Endothelial cell of umbilical vein (primary cell): Measurements from ENCODE around the gene C10orf143. TPM values are rescaled to one million over a fixed set of nuclear protein-coding genes. Genes with fewer than 3 reads are reported as not detected.

Experiments used
- BruUV-seq: library from RNA; stranded (reverse); fragments of 400-500 nt; replicated peaks from 2 replicates; lab custom pipeline; 2021; lab: Mats Ljungman, UMichigan
- CTCF ChIA-PET: fragments of 300-600, 350-600 bp; sonication (Branson Sonifier 250); formaldehyde crosslinking; loops from one replicate; lab custom pipeline; 2021; ENCODE audit warnings: antibody characterized with exemption, inconsistent platforms; lab: Charles Lee
- POLR2A ChIA-PET: fragments of 300-600, 350-600 bp; sonication (Branson Sonifier 250); formaldehyde crosslinking; loops from one replicate; lab custom pipeline; 2021; ENCODE audit warnings: antibody characterized with exemption, inconsistent platforms; lab: Charles Lee
- DNase-seq: peaks from one replicate; pipeline ENCODE4 v3.0.0-alpha.2; 2011; ENCODE audit warnings: low read depth, low spot score
- FAIRE-seq: peaks from 2 replicates; lab custom pipeline; 2011; peaks lifted over from hg19 to GRCh38; lab: Jason Lieb, UNC
- H2AFZ ChIP-seq: 2 replicates; pipeline ENCODE4 v1.6.0; 2012; ENCODE audit warnings: low read depth, low read length, control low read depth, inconsistent platforms
- H3K27ac ChIP-seq: 2 replicates; pipeline ENCODE4 v1.5.1; 2011; ENCODE audit warnings: low read depth, mild to moderate bottlenecking, control low read depth, low read length, moderate library complexity; ENCODE audit not compliant: insufficient read depth
- H3K27me3 ChIP-seq, 2 experiments: 2 replicates each; pipeline versions ENCODE4 v1.6.0 to v1.6.1; 2011; ENCODE audit warnings: low read length in 2 of 2, mixed read lengths in 1 of 2; ENCODE audit not compliant: control insufficient read depth in 2 of 2, insufficient read depth in 2 of 2
- H3K36me3 ChIP-seq, 2 experiments: 2 replicates in 1 of 2; 3 replicates in 1 of 2; pipeline ENCODE4 v1.5.1; 2011; ENCODE audit warnings: low read length in 2 of 2, mild to moderate bottlenecking in 1 of 2, moderate library complexity in 1 of 2; ENCODE audit not compliant: control insufficient read depth in 2 of 2, insufficient read depth in 2 of 2; ENCODE audit errors: extremely low read depth in 1 of 2
- H3K4me1 ChIP-seq: 3 replicates; pipeline ENCODE4 v1.5.1; 2011; ENCODE audit warnings: mild to moderate bottlenecking, low read length; ENCODE audit not compliant: control insufficient read depth, insufficient read depth; ENCODE audit errors: extremely low read depth
- H3K4me2 ChIP-seq: 2 replicates; pipeline ENCODE4 v1.6.1; 2011; ENCODE audit warnings: low read length, control low read depth, mixed read lengths; ENCODE audit not compliant: insufficient read depth
- H3K4me3 ChIP-seq, 3 experiments: fragments of 200-600 bp in 1 of 3; sonication (generic), shearing (Covaris generic) in 1 of 3; replicated peaks in 1 of 3; 2 replicates each; pipeline ENCODE4 v1.5.1; 2011 to 2016; ENCODE audit warnings: control low read depth in 3 of 3, low read length in 3 of 3, mild to moderate bottlenecking in 2 of 3, inconsistent platforms in 1 of 3, low read depth in 1 of 3, moderate library complexity in 1 of 3; ENCODE audit not compliant: insufficient read depth in 1 of 3
- H3K79me2 ChIP-seq: 2 replicates; pipeline ENCODE4 v1.6.0; 2012; ENCODE audit warnings: low read length, inconsistent platforms; ENCODE audit not compliant: control insufficient read depth, insufficient read depth
- H3K9ac ChIP-seq: replicated peaks from 2 replicates; pipeline ENCODE3; 2011; ENCODE audit warnings: low read length, control low read depth; ENCODE audit not compliant: insufficient read depth; ENCODE audit errors: extremely low read depth
- H3K9me1 ChIP-seq: replicated peaks from 3 replicates; pipeline ENCODE4 v1.6.0; 2011; ENCODE audit warnings: mild to moderate bottlenecking, low read length; ENCODE audit not compliant: control insufficient read depth, insufficient read depth; ENCODE audit errors: extremely low read depth
- H3K9me3 ChIP-seq: replicated peaks from 2 replicates; pipeline ENCODE4 v1.5.1; 2012; ENCODE audit warnings: low read length, inconsistent platforms; ENCODE audit not compliant: control insufficient read depth, insufficient read depth
- H4K20me1 ChIP-seq: replicated peaks from 2 replicates; pipeline ENCODE3; 2011; ENCODE audit warnings: mild to moderate bottlenecking, low read length; ENCODE audit not compliant: control insufficient read depth, insufficient read depth; ENCODE audit errors: extremely low read depth
- EZH2 ChIP-seq: IDR thresholded peaks from 2 replicates; pipeline ENCODE4 v1.6.1; 2012; ENCODE audit warnings: borderline replicate concordance, low read depth, mild to moderate bottlenecking, moderate library complexity, low read length, inconsistent platforms; ENCODE audit not compliant: severe bottlenecking
- FOS ChIP-seq: IDR thresholded peaks from 2 replicates; pipeline ENCODE4 v1.6.1; 2011; ENCODE audit warnings: mild to moderate bottlenecking, low read length, moderate library complexity, borderline replicate concordance; ENCODE audit not compliant: insufficient read depth
- GATA2 ChIP-seq: IDR thresholded peaks from 2 replicates; pipeline ENCODE4 v1.7.0; 2011; ENCODE audit warnings: low read depth, mild to moderate bottlenecking, moderate library complexity, mixed read lengths, low read length; ENCODE audit not compliant: insufficient read length, insufficient read depth
- JUN ChIP-seq: IDR thresholded peaks from 2 replicates; pipeline ENCODE4 v1.6.1; 2011; ENCODE audit warnings: borderline replicate concordance, low read depth; ENCODE audit not compliant: insufficient read length, insufficient read depth
- MYC ChIP-seq: IDR thresholded peaks from one replicate; pipeline ENCODE4 v1.6.1; 2011; ENCODE audit warnings: mild to moderate bottlenecking, low read depth, low read length
- POLR2A ChIP-seq: IDR thresholded peaks from 2 replicates; pipeline ENCODE4 v1.6.1; 2012; ENCODE audit warnings: low read depth, mild to moderate bottlenecking, control low read depth, low read length
- POLR2AphosphoS5 ChIP-seq: IDR thresholded peaks from 2 replicates; pipeline ENCODE4 v1.6.1; 2012; ENCODE audit warnings: low read depth, mild to moderate bottlenecking, control low read depth, low read length, moderate library complexity; ENCODE audit not compliant: insufficient read depth
- dilution Hi-C: fragments of 300-500 bp; cut with MboI; formaldehyde crosslinking; loops from one replicate; pipeline ENCODE4 v1.15.0; 2019; ENCODE audit warnings: low sequenced_read_pairs; ENCODE audit not compliant: extremely low pct_ligation_motif_present
- intact Hi-C: fragments of 100-400 bp; cut with micrococcal nuclease; formaldehyde crosslinking; loops from one replicate; pipeline ENCODE4 v1.10.0; 2022
- polyA plus RNA-seq, 4 experiments: library from polyadenylated mRNA; depleted of rRNA in 3 of 4; stranded (reverse) in 3 of 4; unstranded in 1 of 4; fragments of >200 nt; gene quantifications; 2 replicates each; pipeline versions ENCODE4 v1.2.1 to v1.2.3, GENCODE V29; 2011 to 2012; ENCODE audit warnings: missing spikeins in 1 of 4
- total RNA-seq: library from RNA; stranded (reverse); gene quantifications from 2 replicates; pipeline ENCODE4 v1.2.3, GENCODE V29; 2021
- TF ChIP-seq, protein P1 (sequence below): IDR thresholded peaks from 2 replicates; pipeline ENCODE4 v1.6.1; 2011; ENCODE audit not compliant: insufficient read depth, insufficient read length
- TF ChIP-seq, protein P2 (sequence below), 2 donors: IDR thresholded peaks; 1 replicate in 1 of 2; 2 replicates in 1 of 2; pipeline ENCODE4 v1.5.1; 2011; ENCODE audit warnings: low read length in 2 of 2, mild to moderate bottlenecking in 2 of 2, moderate library complexity in 2 of 2, control low read depth in 1 of 2, inconsistent platforms in 1 of 2, low read depth in 1 of 2; ENCODE audit not compliant: insufficient read depth in 1 of 2; ENCODE audit errors: extremely low read depth in 1 of 2

C10orf143 gene
- total and polyA plus RNA-seq, 2 donors (not counting 3 experiments of a cell fraction or from before 2014, with no cell fraction given): 0.26 to 0.44 TPM

DNA sequence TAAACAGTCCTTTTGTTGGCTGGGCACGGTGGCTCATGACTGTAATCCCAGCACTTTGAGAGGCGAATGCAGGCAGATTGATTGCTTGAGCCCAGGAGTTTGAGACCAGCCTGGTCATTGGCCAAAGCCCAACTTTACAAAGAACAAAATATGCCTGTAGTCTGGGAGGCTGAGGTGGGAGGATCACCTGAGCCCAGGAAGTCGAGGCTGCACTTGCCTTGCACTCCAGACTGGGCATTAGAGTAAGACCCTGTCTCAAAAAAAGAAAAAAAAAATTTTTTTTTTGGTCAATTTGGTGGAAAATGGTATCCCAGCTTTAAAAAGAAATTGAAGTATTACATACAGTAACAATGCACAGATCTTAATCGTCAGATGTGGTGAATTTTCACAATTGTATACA, 30.4 kb upstream of the C10orf143 start:
- no peak overlapping the region for H3K4me2 ChIP-seq
- no peak for DNase-seq
- H3K79me2 ChIP-seq: peaks cover 92% of the 10 kb centered on the region
- H3K4me1 ChIP-seq: peaks cover 16% of the 10 kb centered on the region
- no peak for FAIRE-seq
- ChIA-PET POLR2A (interaction anchor here (1.2 kb wide), 1 partner anchor 30 kb away, joined by 5 read pairs; the partner anchor contains the start of gene C10orf143), CTCF (interaction anchor here (1.3 kb wide), 1 partner anchor 31 kb away, joined by 8 read pairs; no protein-coding TSS in a partner anchor)
- H3K9me1 ChIP-seq: no peaks in the 10 kb centered on the region
- H3K9ac ChIP-seq: no peak overlapping the region
- BruUV-seq: no TSS peak
- peaks cover 4% of the 10 kb centered on the region for H4K20me1 ChIP-seq
- H3K27ac ChIP-seq: no peak overlapping the region
- intact Hi-C loops (no loop called here), dilution Hi-C loops (no loop called here)
- H2AFZ ChIP-seq: no peak overlapping the region
- H3K9me3 ChIP-seq: no peaks in the 10 kb centered on the region
- TF ChIP-seq JUN (no peak), GATA2 (no peak), EZH2 (no peak), POLR2AphosphoS5 (no peak), POLR2A (no peak), FOS (no peak)
- TF ChIP-seq, protein P1, sequence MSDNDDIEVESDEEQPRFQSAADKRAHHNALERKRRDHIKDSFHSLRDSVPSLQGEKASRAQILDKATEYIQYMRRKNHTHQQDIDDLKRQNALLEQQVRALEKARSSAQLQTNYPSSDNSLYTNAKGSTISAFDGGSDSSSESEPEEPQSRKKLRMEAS: no peak
- H3K27me3 ChIP-seq: no peaks in the 10 kb centered on the region
- no peak overlapping the region for H3K4me3 ChIP-seq
- peaks cover 4 to 5% of the 10 kb centered on the region in 2 experiments for H3K36me3 ChIP-seq

DNA sequence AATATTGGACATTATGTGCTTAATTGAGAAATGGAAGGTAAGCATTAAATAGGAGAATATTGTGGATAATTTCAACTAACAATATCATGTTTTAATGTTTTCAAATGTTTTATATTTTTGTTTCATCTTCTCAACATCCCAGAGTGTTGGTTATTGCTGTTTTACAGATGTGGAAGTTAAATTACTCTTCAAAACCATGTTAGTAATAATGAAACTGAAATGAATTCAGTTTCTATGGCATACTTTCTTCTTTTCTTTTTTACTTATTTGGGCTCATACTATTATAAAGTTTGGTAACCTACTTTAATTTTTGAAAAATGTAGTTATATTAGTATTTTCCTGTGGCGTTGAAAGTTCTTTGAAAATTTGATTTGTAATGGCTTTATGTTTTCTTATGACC, 29.8 kb upstream of the C10orf143 start:
- FAIRE-seq: no peak
- dilution Hi-C loops: no loop called here
- POLR2A ChIA-PET: no interaction called here
- Histone ChIP-seq H3K4me1 (peaks cover 19% of the 10 kb centered on the region), H3K4me2 (no peak overlapping the region), H3K9me1 (no peaks in the 10 kb centered on the region), H3K9ac (no peak overlapping the region), H3K36me3 (peaks cover 2 to 5% of the 10 kb centered on the region in 2 experiments), H2AFZ (no peak overlapping the region), H3K27me3 (no peaks in the 10 kb centered on the region), H3K4me3 (no peak overlapping the region), H4K20me1 (peaks cover 4% of the 10 kb centered on the region), H3K27ac (no peak overlapping the region), H3K79me2 (peaks cover 89% of the 10 kb centered on the region), H3K9me3 (no peaks in the 10 kb centered on the region)
- BruUV-seq: no TSS peak
- DNase-seq: no peak
- intact Hi-C loops: no loop called here
- CTCF ChIA-PET: interaction anchor here (1.0 to 1.3 kb wide), 2 partner anchors 17 to 30 kb away, joined by 3 to 7 read pairs; partner anchors contain the start of gene C10orf143
- TF ChIP-seq FOS (no peak), MYC (no peak), JUN (no peak), EZH2 (no peak), POLR2A (no peak), POLR2AphosphoS5 (no peak), GATA2 (no peak)
- TF ChIP-seq, protein P1: no peak
- TF ChIP-seq, protein P2, sequence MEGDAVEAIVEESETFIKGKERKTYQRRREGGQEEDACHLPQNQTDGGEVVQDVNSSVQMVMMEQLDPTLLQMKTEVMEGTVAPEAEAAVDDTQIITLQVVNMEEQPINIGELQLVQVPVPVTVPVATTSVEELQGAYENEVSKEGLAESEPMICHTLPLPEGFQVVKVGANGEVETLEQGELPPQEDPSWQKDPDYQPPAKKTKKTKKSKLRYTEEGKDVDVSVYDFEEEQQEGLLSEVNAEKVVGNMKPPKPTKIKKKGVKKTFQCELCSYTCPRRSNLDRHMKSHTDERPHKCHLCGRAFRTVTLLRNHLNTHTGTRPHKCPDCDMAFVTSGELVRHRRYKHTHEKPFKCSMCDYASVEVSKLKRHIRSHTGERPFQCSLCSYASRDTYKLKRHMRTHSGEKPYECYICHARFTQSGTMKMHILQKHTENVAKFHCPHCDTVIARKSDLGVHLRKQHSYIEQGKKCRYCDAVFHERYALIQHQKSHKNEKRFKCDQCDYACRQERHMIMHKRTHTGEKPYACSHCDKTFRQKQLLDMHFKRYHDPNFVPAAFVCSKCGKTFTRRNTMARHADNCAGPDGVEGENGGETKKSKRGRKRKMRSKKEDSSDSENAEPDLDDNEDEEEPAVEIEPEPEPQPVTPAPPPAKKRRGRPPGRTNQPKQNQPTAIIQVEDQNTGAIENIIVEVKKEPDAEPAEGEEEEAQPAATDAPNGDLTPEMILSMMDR (IDR thresholded peaks at IDR 0.05; ENCODE audit: extremely low read depth in 1 of 2, insufficient read depth in 1 of 2, low read depth in 1 of 2, low read length in 2 of 2): no peak
